Activated naive CD4-positive, alpha-beta T cell treated with anti-CD3 and anti-CD28 coated beads for 36 hours (primary cell): ENCODE measurements around the gene ENDOD1. TPM values are rescaled to one million over a fixed set of nuclear protein-coding genes. Genes with fewer than 3 reads are reported as not detected.

Source experiments
- CTCF ChIA-PET: fragments of 350-600 bp; sonication (Branson Sonifier 250); formaldehyde crosslinking; loops from one replicate; lab custom pipeline; 2021; ENCODE audit warnings: antibody characterized with exemption; lab: Charles Lee
- DNase-seq: peaks from one replicate; pipeline ENCODE4 v3.0.0-alpha.2; 2020
- H3K27ac Mint-ChIP-seq: one replicate; pipeline ENCODE4 v1.8.0; 2021; ENCODE audit warnings: mild to moderate bottlenecking, mixed read lengths
- H3K27me3 Mint-ChIP-seq: one replicate; pipeline ENCODE4 v1.8.0; 2021; ENCODE audit warnings: low read depth, mixed read lengths
- H3K36me3 Mint-ChIP-seq: one replicate; pipeline ENCODE4 v1.8.0; 2021; ENCODE audit warnings: low read depth, mixed read lengths
- H3K4me1 Mint-ChIP-seq: one replicate; pipeline ENCODE4 v1.8.0; 2021; ENCODE audit warnings: low read depth, mixed read lengths
- H3K4me3 Mint-ChIP-seq: one replicate; pipeline ENCODE4 v1.8.0; 2021; ENCODE audit warnings: mild to moderate bottlenecking, moderate library complexity, mixed read lengths
- H3K9me3 Mint-ChIP-seq: one replicate; pipeline ENCODE4 v1.8.0; 2021; ENCODE audit warnings: mixed read lengths
- intact Hi-C: fragments of 100-400 bp; cut with micrococcal nuclease; formaldehyde crosslinking; loops from one replicate; pipeline ENCODE4 v1.15.1; 2023
- total RNA-seq, 2 experiments: library from RNA; stranded (reverse); gene quantifications; one replicate each; pipeline ENCODE4 v1.2.3, GENCODE V29; 2021

The ENDOD1 gene
- total RNA-seq, 2 experiments from 2014 or later = 14.5 to 15.2 TPM

GRCh38 chr11:95065336-95065735 lies 24.3 kb upstream of the ENDOD1 start:
- peaks cover 13% of the 10 kb centered on the region for H3K4me1 Mint-ChIP-seq
- no peak for DNase-seq
- peaks cover 8% of the 10 kb centered on the region for H3K36me3 Mint-ChIP-seq
- H3K4me3 Mint-ChIP-seq = no peak overlapping the region
- H3K27ac Mint-ChIP-seq = no peak overlapping the region
- no peaks in the 10 kb centered on the region for H3K9me3 Mint-ChIP-seq
- H3K27me3 Mint-ChIP-seq = no peaks in the 10 kb centered on the region
- CTCF ChIA-PET = no interaction called here
- intact Hi-C loops = loop anchor here (5.0 kb wide), 3 partner anchors 523 to 1327 kb away; partner anchors contain the start of genes ANKRD49, FUT4, JRKL and MRE11

GRCh38 chr11:95066716-95067038 lies 23.0 kb upstream of the ENDOD1 start, which contains the start of gene SRSF8:
TSS of gene SRSF8 (plus strand) at chr11:95066919. CDS start at chr11:95067227, 308 bp downstream.
- Mint-ChIP-seq H3K9me3 (no peaks in the 10 kb centered on the region), H3K27ac (peak within 1 kb of the TSS; percentile 96), H3K4me1 (peaks cover 22% of the 10 kb centered on the region), H3K36me3 (peaks cover 13% of the 10 kb centered on the region), H3K4me3 (peak within 1 kb of the TSS; percentile 91), H3K27me3 (no peaks in the 10 kb centered on the region)
- CTCF ChIA-PET = interaction anchor here (1.1 to 9.4 kb wide), 15 partner anchors 9 to 639 kb away, joined by 3 to 132 read pairs (median 4); partner anchors contain the start of genes CWC15, ENDOD1 and KDM4D
- intact Hi-C loops = loop anchor here (2.0 to 5.0 kb wide), 4 partner anchors 142 to 1326 kb away; partner anchors contain the start of genes ANKRD49, FUT4, JRKL and MRE11
- DNase-seq = no peak

GRCh38 chr11:95067039-95067840 lies 22.4 kb upstream of the ENDOD1 start:
- H3K27me3 Mint-ChIP-seq = no peaks in the 10 kb centered on the region
- peak overlapping the region; percentile 91 for H3K4me3 Mint-ChIP-seq
- CTCF ChIA-PET = interaction anchor here (0.5 to 9.4 kb wide), 21 partner anchors 10 to 638 kb away, joined by 3 to 132 read pairs (median 4); partner anchors contain the start of genes CWC15, ENDOD1 and KDM4D
- intact Hi-C loops = loop anchor here (2.0 to 5.0 kb wide), 4 partner anchors 142 to 1325 kb away; partner anchors contain the start of genes ANKRD49, FUT4, JRKL and MRE11
- peak overlapping the region; percentile 96 for H3K27ac Mint-ChIP-seq
- peaks cover 13% of the 10 kb centered on the region for H3K36me3 Mint-ChIP-seq
- DNase-seq = peak; percentile 82
- H3K4me1 Mint-ChIP-seq = peaks cover 23% of the 10 kb centered on the region
- H3K9me3 Mint-ChIP-seq = no peaks in the 10 kb centered on the region

GRCh38 chr11:95067841-95068219 lies 21.8 kb upstream of the ENDOD1 start:
- Mint-ChIP-seq H3K4me3 (peak overlapping the region; percentile 91), H3K27me3 (no peaks in the 10 kb centered on the region)
- intact Hi-C loops = loop anchor here (1.0 to 5.0 kb wide), 14 partner anchors 16 to 1324 kb away; partner anchors contain the start of genes ANKRD49, CWC15, FAM76B and FUT4

GRCh38 chr11:95068549-95068948 lies 21.1 kb upstream of the ENDOD1 start:
- Mint-ChIP-seq H3K27ac (peak overlapping the region; percentile 96), H3K4me1 (peaks cover 24% of the 10 kb centered on the region), H3K4me3 (peak overlapping the region; percentile 91), H3K9me3 (no peaks in the 10 kb centered on the region), H3K27me3 (no peaks in the 10 kb centered on the region), H3K36me3 (peaks cover 13% of the 10 kb centered on the region)
- CTCF ChIA-PET = interaction anchor here (0.6 to 9.4 kb wide), 9 partner anchors 11 to 1312 kb away, joined by 3 to 132 read pairs (median 7); partner anchors contain the start of gene ENDOD1
- peak; percentile 88 for DNase-seq
- intact Hi-C loops = loop anchor here (1.0 to 5.0 kb wide), 13 partner anchors 16 to 1324 kb away; partner anchors contain the start of genes ANKRD49, CWC15, FAM76B and FUT4

More at GRCh38 chr11:95067841-95068219, 21.8 kb upstream of the ENDOD1 start:
- peak; percentile 53 for DNase-seq
- Mint-ChIP-seq H3K36me3 (peaks cover 13% of the 10 kb centered on the region), H3K27ac (peak overlapping the region; percentile 96), H3K4me1 (peaks cover 24% of the 10 kb centered on the region), H3K9me3 (no peaks in the 10 kb centered on the region)
- CTCF ChIA-PET = interaction anchor here (0.5 to 9.4 kb wide), 18 partner anchors 10 to 638 kb away, joined by 3 to 132 read pairs (median 4); partner anchors contain the start of genes CWC15, ENDOD1 and KDM4D

- H3K4me1 Mint-ChIP-seq = peaks cover 24% of the 10 kb centered on the region
- no peaks in the 10 kb centered on the region for H3K27me3 Mint-ChIP-seq
- intact Hi-C loops = no loop called here
- no peak for DNase-seq
- no peaks in the 10 kb centered on the region for H3K9me3 Mint-ChIP-seq
- no peak overlapping the region for H3K27ac Mint-ChIP-seq
- CTCF ChIA-PET = interaction anchor here (0.6 to 9.4 kb wide), 14 partner anchors 9 to 1004 kb away, joined by 3 to 132 read pairs (median 4); partner anchors contain the start of gene ENDOD1
- H3K4me3 Mint-ChIP-seq = no peak overlapping the region
- H3K36me3 Mint-ChIP-seq = peaks cover 13% of the 10 kb centered on the region
Observed at GRCh38 chr11:95070471-95070870, 19.2 kb upstream of the ENDOD1 start.

GRCh38 chr11:95072948-95073347 lies 16.7 kb upstream of the ENDOD1 start:
- CTCF ChIA-PET = interaction anchor here (1.5 to 9.4 kb wide), 4 partner anchors 19 to 80 kb away, joined by 3 to 132 read pairs (median 26); partner anchors contain the start of gene ENDOD1
- Mint-ChIP-seq H3K9me3 (no peaks in the 10 kb centered on the region), H3K4me3 (no peak overlapping the region), H3K36me3 (peaks cover 12% of the 10 kb centered on the region), H3K27me3 (no peaks in the 10 kb centered on the region), H3K4me1 (peaks cover 23% of the 10 kb centered on the region), H3K27ac (no peak overlapping the region)
- intact Hi-C loops = no loop called here
- no peak for DNase-seq

DNA sequence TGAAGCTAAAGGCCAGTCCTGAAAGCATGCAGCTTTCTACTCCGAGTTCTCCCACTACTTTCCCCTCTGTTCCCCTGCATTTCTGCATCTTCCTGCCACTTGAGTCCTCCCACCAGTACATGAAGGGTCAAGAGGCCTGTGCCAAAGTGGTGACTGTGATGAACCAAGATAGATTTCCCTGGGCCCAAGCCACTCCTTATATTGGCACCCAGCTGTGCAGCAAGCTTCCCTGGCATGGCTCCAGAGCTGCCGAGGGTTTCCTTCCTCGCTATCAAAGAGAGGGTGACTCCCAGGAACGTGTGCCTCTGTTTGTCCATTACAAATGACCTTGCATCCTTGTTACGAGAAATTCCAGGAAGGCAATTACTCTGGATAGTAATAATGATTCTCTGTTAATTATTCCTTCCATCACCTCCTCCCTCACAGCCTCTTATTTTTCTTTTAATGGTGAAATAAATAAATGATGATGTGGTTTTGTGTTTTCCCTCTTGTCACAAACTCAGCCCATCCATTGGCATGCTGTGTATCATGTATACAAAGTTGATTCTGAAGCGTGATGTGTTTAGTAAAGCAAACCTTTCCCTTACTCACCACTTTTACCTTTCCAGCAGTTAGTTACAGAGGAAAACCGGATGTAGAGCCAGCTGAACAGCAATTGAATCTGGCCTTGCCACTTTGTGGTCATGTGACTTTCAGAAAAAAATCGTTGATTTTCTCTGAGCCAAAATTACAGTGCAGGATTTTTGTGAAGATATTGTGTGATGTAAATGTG lies 14.7 kb upstream of the ENDOD1 start:
- intact Hi-C loops = no loop called here
- CTCF ChIA-PET = interaction anchor here (0.8 to 9.4 kb wide), 3 partner anchors 17 to 451 kb away, joined by 3 to 132 read pairs (median 8); partner anchors contain the start of gene ENDOD1
- H3K4me1 Mint-ChIP-seq = peaks cover 17% of the 10 kb centered on the region

GRCh38 chr11:95076416-95076815 lies 13.2 kb upstream of the ENDOD1 start:
- Mint-ChIP-seq H3K9me3 (no peaks in the 10 kb centered on the region), H3K27me3 (no peaks in the 10 kb centered on the region), H3K36me3 (no peaks in the 10 kb centered on the region), H3K4me3 (no peak overlapping the region), H3K27ac (no peak overlapping the region), H3K4me1 (peaks cover 8% of the 10 kb centered on the region)
- intact Hi-C loops = no loop called here
- CTCF ChIA-PET = interaction anchor here (0.6 to 2.6 kb wide), 3 partner anchors 16 to 1070 kb away, joined by 3 to 8 read pairs (median 4); no protein-coding TSS in a partner anchor
- no peak for DNase-seq

More for the DNA sequence above, 14.7 kb upstream of the ENDOD1 start:
- H3K27me3 Mint-ChIP-seq = no peaks in the 10 kb centered on the region
- H3K36me3 Mint-ChIP-seq = peaks cover 7% of the 10 kb centered on the region
- no peak overlapping the region for H3K4me3 Mint-ChIP-seq
- no peaks in the 10 kb centered on the region for H3K9me3 Mint-ChIP-seq
- no peak for DNase-seq
- no peak overlapping the region for H3K27ac Mint-ChIP-seq

- CTCF ChIA-PET = interaction anchor here (0.5 to 2.6 kb wide), 2 partner anchors 61 to 69 kb away, joined by 3 to 8 read pairs; no protein-coding TSS in a partner anchor
- intact Hi-C loops = no loop called here
- H3K9me3 Mint-ChIP-seq = no peaks in the 10 kb centered on the region
- no peaks in the 10 kb centered on the region for H3K36me3 Mint-ChIP-seq
- H3K4me3 Mint-ChIP-seq = no peak overlapping the region
- H3K4me1 Mint-ChIP-seq = peaks cover 5% of the 10 kb centered on the region
- H3K27ac Mint-ChIP-seq = no peak overlapping the region
- no peak for DNase-seq
- H3K27me3 Mint-ChIP-seq = no peaks in the 10 kb centered on the region
Observed at GRCh38 chr11:95076981-95077380, 12.7 kb upstream of the ENDOD1 start.

- no peak for DNase-seq
- H3K4me3 Mint-ChIP-seq = no peak overlapping the region
- no peak overlapping the region for H3K27ac Mint-ChIP-seq
- H3K27me3 Mint-ChIP-seq = no peaks in the 10 kb centered on the region
- no peaks in the 10 kb centered on the region for H3K36me3 Mint-ChIP-seq
- H3K9me3 Mint-ChIP-seq = no peaks in the 10 kb centered on the region
- CTCF ChIA-PET = interaction anchor here (1.1 to 1.6 kb wide), 2 partner anchors 10 to 11 kb away, joined by 3 read pairs; no protein-coding TSS in a partner anchor
- intact Hi-C loops = no loop called here
- peaks cover 8% of the 10 kb centered on the region for H3K4me1 Mint-ChIP-seq
Observed at GRCh38 chr11:95078526-95078925, 11.1 kb upstream of the ENDOD1 start.
